ENCODE measurements around the gene CDC37. TPM values are rescaled to one million over a fixed set of nuclear protein-coding genes. Genes with fewer than 3 reads are reported as not detected.

Gene CDC37
- total RNA-seq, 1 experiment from 2014 or later: 260 TPM

DNA sequence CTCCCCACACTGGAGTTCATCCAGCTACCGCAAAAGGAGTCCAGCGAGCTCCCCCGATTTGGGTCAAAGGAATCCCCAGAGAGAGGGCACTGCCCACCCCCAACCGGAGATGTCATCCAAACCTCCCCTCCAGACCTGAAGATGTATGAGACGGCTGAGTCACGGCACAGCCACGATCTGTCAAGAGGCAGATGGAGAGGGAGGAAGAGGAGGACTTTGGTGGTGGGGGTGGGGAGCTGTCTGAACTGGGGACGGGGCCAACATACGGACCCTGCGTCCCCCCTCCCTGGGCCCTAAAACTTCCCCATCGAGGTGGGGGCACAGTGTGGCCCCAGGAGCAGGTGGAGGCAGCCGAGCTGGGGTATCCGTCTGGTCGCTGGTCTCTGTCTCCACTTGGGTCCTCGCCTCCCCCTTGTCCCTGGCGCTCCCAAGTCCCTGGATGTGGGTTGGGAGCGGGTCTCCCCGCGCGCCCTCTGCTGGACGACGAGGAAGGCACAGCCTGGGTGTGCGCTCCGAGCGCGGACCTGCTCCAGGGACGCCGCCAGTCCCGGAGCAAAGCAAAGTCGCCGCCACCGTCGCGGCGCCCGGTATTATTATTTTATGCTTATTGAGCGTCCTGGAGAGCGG is 20.8 kb upstream of the CDC37 start:
- Histone ChIP-seq H3K4me1 (ENCODE audit: control insufficient read depth in 1 of 2, insufficient read depth in 2 of 2, low read length in 2 of 2) (peaks cover 17 to 51% of the 10 kb centered on the region in 2 experiments), H3K9me2 (ENCODE audit: insufficient read depth) (no peaks in the 10 kb centered on the region), H3K79me2 (ENCODE audit: insufficient read depth, low read length) (peaks cover 30% of the 10 kb centered on the region), H3K9ac (ENCODE audit: low read length) (peak overlapping the region; percentile 74), H3K9me3 (ENCODE audit: control insufficient read depth in 1 of 2, insufficient read depth in 1 of 2, low read depth in 1 of 2, low read length in 2 of 2) (no peaks in the 10 kb centered on the region), H2AFZ (ENCODE audit: low read depth, low read length, poor library complexity, severe bottlenecking) (no peak overlapping the region), H3K4me2 (ENCODE audit: low read length) (peak overlapping the region; percentile 94), H3K27ac (ENCODE audit: low read depth, low read length) (peak overlapping the region; percentile 66), H3K27me3 (ENCODE audit: insufficient read depth, low read length) (no peaks in the 10 kb centered on the region), H3K4me3 (replicated peaks in 1 of 2; ENCODE audit: low read depth in 1 of 2, low read length in 2 of 2) (peak overlapping the region; percentile 67 to 71), H4K20me1 (ENCODE audit: insufficient read depth) (no peaks in the 10 kb centered on the region), H3K36me3 (ENCODE audit: control insufficient read depth in 1 of 2, insufficient read depth in 2 of 2, low read length in 2 of 2) (no peaks in the 10 kb centered on the region)
- ChIA-PET RAD21 (ENCODE audit: low non-redundant PET in 1 of 2, low total read pairs in 2 of 2, uncharacterized antibody in 2 of 2, unreplicated experiment in 2 of 2) (no interaction called here), POLR2A (no interaction called here), CTCF (interaction anchor here (1.2 kb wide), 2 partner anchors 12 to 20 kb away, joined by 3 to 7 read pairs; partner anchors contain the start of gene CDC37)
- no TSS peak for BruUV-seq (replicated peaks)
- ATAC-seq (peak; percentile 77), DNase-seq (ENCODE audit: low read depth, low spot score) (no peak)
- intact Hi-C loops (cut with micrococcal nuclease): no loop called here
- TF ChIP-seq, protein P1, sequence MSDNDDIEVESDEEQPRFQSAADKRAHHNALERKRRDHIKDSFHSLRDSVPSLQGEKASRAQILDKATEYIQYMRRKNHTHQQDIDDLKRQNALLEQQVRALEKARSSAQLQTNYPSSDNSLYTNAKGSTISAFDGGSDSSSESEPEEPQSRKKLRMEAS (IDR thresholded peaks at IDR 0.05): peak; percentile 61; the same call in 1 of the 2 replicates
- TF ChIP-seq, protein P2, sequence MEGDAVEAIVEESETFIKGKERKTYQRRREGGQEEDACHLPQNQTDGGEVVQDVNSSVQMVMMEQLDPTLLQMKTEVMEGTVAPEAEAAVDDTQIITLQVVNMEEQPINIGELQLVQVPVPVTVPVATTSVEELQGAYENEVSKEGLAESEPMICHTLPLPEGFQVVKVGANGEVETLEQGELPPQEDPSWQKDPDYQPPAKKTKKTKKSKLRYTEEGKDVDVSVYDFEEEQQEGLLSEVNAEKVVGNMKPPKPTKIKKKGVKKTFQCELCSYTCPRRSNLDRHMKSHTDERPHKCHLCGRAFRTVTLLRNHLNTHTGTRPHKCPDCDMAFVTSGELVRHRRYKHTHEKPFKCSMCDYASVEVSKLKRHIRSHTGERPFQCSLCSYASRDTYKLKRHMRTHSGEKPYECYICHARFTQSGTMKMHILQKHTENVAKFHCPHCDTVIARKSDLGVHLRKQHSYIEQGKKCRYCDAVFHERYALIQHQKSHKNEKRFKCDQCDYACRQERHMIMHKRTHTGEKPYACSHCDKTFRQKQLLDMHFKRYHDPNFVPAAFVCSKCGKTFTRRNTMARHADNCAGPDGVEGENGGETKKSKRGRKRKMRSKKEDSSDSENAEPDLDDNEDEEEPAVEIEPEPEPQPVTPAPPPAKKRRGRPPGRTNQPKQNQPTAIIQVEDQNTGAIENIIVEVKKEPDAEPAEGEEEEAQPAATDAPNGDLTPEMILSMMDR (IDR thresholded peaks at IDR 0.05 in 2 of 3, conservative IDR thresholded peaks at IDR 0.05 in 1 of 3; ENCODE audit: borderline replicate concordance in 1 of 3, insufficient read depth in 1 of 3, low read depth in 2 of 3, low read length in 2 of 3): peak; percentile 79 to 82 (median 80)
- TF ChIP-seq TCF7L2 (IDR thresholded peaks at IDR 0.05; ENCODE audit: borderline replicate concordance, extremely low read depth, insufficient read depth, insufficient read length): peak; percentile 37
- TF ChIP-seq POLR2AphosphoS5 (IDR thresholded peaks at IDR 0.05; ENCODE audit: low read depth, low read length): peak; percentile 39
- TF ChIP-seq SRF (IDR thresholded peaks at IDR 0.05; ENCODE audit: low read depth): no peak
- TF ChIP-seq FOSL1 (IDR thresholded peaks at IDR 0.05; ENCODE audit: low read depth): no peak

- DNase-seq (ENCODE audit: low read depth, low spot score) (no peak), ATAC-seq (no peak)
- Histone ChIP-seq H3K4me3 (replicated peaks in 1 of 2; ENCODE audit: low read depth in 1 of 2, low read length in 2 of 2) (no peak overlapping the region), H3K27me3 (ENCODE audit: insufficient read depth, low read length) (no peaks in the 10 kb centered on the region), H3K36me3 (ENCODE audit: control insufficient read depth in 1 of 2, insufficient read depth in 2 of 2, low read length in 2 of 2) (no peaks in the 10 kb centered on the region), H3K9ac (ENCODE audit: low read length) (no peak overlapping the region), H4K20me1 (ENCODE audit: insufficient read depth) (no peaks in the 10 kb centered on the region), H3K9me2 (ENCODE audit: insufficient read depth) (no peaks in the 10 kb centered on the region), H2AFZ (ENCODE audit: low read depth, low read length, poor library complexity, severe bottlenecking) (no peak overlapping the region), H3K27ac (ENCODE audit: low read depth, low read length) (no peak overlapping the region), H3K79me2 (ENCODE audit: insufficient read depth, low read length) (peaks cover 30% of the 10 kb centered on the region), H3K9me3 (ENCODE audit: control insufficient read depth in 1 of 2, insufficient read depth in 1 of 2, low read depth in 1 of 2, low read length in 2 of 2) (no peaks in the 10 kb centered on the region), H3K4me1 (ENCODE audit: control insufficient read depth in 1 of 2, insufficient read depth in 2 of 2, low read length in 2 of 2) (peaks cover 27 to 63% of the 10 kb centered on the region in 2 experiments), H3K4me2 (ENCODE audit: low read length) (no peak overlapping the region)
- TF ChIP-seq, protein P1 (IDR thresholded peaks at IDR 0.05): no peak
- no peak for TF ChIP-seq ZFX (IDR thresholded peaks at IDR 0.05)
- no peak for TF ChIP-seq TCF7L2 (IDR thresholded peaks at IDR 0.05; ENCODE audit: borderline replicate concordance, extremely low read depth, insufficient read depth, insufficient read length)
- no peak for TF ChIP-seq CBX3 (IDR thresholded peaks at IDR 0.05; ENCODE audit: low read depth)
- no peak for TF ChIP-seq EZH2 (IDR thresholded peaks at IDR 0.05)
- no peak for TF ChIP-seq ATF3 (IDR thresholded peaks at IDR 0.05)
- TF ChIP-seq SRF (IDR thresholded peaks at IDR 0.05; ENCODE audit: low read depth): no peak
- no peak for TF ChIP-seq YY1 (IDR thresholded peaks at IDR 0.05; ENCODE audit: extremely low read depth, insufficient replicate concordance, low read depth, low read length)
- no peak for TF ChIP-seq JUND (IDR thresholded peaks at IDR 0.05)
- TF ChIP-seq CEBPB (IDR thresholded peaks at IDR 0.05; ENCODE audit: low read depth): no peak
- no peak for TF ChIP-seq EGR1 (IDR thresholded peaks at IDR 0.05; ENCODE audit: low read depth)
- TF ChIP-seq SP1 (IDR thresholded peaks at IDR 0.05; ENCODE audit: low read depth): no peak
- TF ChIP-seq ELF1 (IDR thresholded peaks at IDR 0.05; ENCODE audit: borderline replicate concordance, low read depth): no peak
- no peak for TF ChIP-seq EZH2phosphoT487 (IDR thresholded peaks at IDR 0.05; ENCODE audit: borderline replicate concordance)
- no peak for TF ChIP-seq ZNF274 (IDR thresholded peaks at IDR 0.05; ENCODE audit: low read depth, low read length)
- RAD21 ChIA-PET (ENCODE audit: low non-redundant PET in 1 of 2, low total read pairs in 2 of 2, uncharacterized antibody in 2 of 2, unreplicated experiment in 2 of 2): no interaction called here
- intact Hi-C loops (cut with micrococcal nuclease): no loop called here
- BruUV-seq (replicated peaks): no TSS peak
- POLR2A ChIA-PET: no interaction called here
- CTCF ChIA-PET: no interaction called here
Observed at GRCh38 chr19:10422846-10423245, 19.5 kb upstream of the CDC37 start.
